Mononuclear cell (primary cell): ENCODE data around the gene SPAG17. TPM values are rescaled to one million over a fixed set of nuclear protein-coding genes. Genes with fewer than 3 reads are reported as not detected.

Experiments
- H3K27me3 ChIP-seq: 2 replicates; pipeline ENCODE4 v1.6.0; 2011; ENCODE audit warnings: low read length, control low read depth; ENCODE audit not compliant: insufficient read depth
- H3K4me1 ChIP-seq: 2 replicates; pipeline ENCODE4 v1.5.1; 2011; ENCODE audit warnings: mild to moderate bottlenecking, low read length, control low read depth; ENCODE audit not compliant: insufficient read depth
- H3K4me3 ChIP-seq: 2 replicates; pipeline ENCODE4 v1.5.1; 2011; ENCODE audit warnings: mild to moderate bottlenecking, low read length, moderate library complexity
- H3K9me3 ChIP-seq: 2 replicates; pipeline ENCODE4 v1.5.1; 2011; ENCODE audit warnings: low read depth, mild to moderate bottlenecking, control low read depth, low read length
- total RNA-seq: library from RNA; depleted of rRNA; stranded (reverse); fragments of >200 nt; gene quantifications from one replicate; pipeline ENCODE4 v1.2.3, GENCODE V29; 2012

SPAG17 gene
- total RNA-seq, 1 donor: 0.21 TPM

GRCh38 chr1:117911051-117911450 lies 274.0 kb downstream of the SPAG17 start:
- Histone ChIP-seq H3K27me3 (no peaks in the 10 kb centered on the region), H3K4me1 (no peaks in the 10 kb centered on the region), H3K4me3 (no peak overlapping the region), H3K9me3 (no peaks in the 10 kb centered on the region)

- H3K4me1 ChIP-seq: no peaks in the 10 kb centered on the region
- no peak overlapping the region for H3K4me3 ChIP-seq
- H3K9me3 ChIP-seq: no peaks in the 10 kb centered on the region
- no peaks in the 10 kb centered on the region for H3K27me3 ChIP-seq
These were observed 280.0 kb downstream of the SPAG17 start for GRCh38 chr1:117905019-117905418.

- H3K4me1 ChIP-seq: no peaks in the 10 kb centered on the region
- H3K9me3 ChIP-seq: no peaks in the 10 kb centered on the region
- H3K27me3 ChIP-seq: no peaks in the 10 kb centered on the region
- H3K4me3 ChIP-seq: no peak overlapping the region
These were observed 280.5 kb downstream of the SPAG17 start for GRCh38 chr1:117904485-117904884.
